HuH-7 (cell line): ENCODE measurements around the gene FGF12.

Experiments used
- DNase-seq: peaks from one replicate; pipeline ENCODE4 v3.0.0; 2011; ENCODE audit warnings: low spot score

The FGF12 gene

DNA sequence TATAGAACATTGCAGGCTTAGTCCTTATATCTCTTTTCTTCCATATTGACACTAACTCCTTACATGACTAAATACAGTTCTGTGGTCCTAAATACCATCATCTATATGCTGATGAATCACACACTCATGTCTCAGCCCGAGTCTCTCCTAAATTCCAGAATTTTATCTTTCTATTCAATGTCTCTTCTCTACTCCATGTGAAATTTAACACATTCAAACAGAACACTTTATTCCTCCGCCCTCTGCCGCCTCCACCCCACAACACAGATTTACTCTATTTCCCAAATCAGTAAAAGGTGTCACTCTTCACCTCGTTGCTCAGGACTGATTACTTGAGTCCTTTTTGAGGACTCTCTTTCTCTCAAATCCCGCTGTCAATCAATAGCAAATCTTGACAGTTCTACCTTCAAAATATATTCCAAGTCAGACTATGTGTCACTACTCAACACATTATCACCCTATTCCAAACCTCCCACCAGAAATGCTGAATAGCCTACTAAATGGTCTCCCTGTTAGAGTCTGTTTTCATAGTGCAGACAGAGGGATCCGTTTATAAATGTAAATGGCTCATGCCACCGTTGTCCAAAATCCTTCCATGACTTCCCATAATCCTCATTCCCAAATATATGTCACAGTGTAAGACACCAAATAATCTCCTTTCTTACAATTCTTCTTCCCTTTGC lies 230.3 kb downstream of the FGF12 start:
- no peak for DNase-seq

DNA sequence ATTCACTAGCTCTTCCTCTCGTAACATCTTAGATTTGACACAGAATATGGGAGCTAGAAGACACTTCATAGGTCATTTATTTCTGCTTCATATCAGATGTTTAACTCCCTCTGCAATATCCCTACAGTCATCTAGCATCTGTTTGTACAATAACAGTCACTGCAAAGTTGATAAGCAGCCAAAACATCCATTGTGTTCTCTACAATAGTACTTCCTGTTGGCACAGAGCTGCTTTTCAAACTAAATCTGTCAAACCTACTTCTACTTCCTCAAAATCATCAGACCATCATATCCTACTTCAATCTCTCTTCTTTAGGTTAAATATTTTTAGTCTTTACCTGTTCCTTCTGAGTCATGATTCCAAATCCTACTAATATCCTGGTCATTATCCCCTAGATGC lies 233.2 kb downstream of the FGF12 start:
- DNase-seq, result no peak

DNA sequence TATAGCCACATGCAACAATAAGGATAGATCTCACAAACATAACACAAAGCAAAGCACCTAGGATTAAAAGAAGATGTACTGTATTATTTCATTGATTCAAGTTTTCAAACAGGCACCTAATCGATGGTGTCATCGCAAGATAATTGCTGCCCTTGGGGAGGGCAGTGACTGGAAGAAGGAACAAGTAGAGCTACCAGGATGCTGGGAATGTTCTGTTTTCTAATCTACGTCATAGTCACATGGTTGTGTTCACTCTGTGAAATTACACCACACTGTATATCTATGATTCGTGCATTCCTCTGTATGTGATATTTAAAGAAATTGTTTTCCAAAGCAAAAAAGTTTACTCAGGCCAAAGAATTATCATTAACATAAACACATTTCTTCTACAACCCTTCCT lies 236.6 kb downstream of the FGF12 start:
- no peak for DNase-seq

DNA sequence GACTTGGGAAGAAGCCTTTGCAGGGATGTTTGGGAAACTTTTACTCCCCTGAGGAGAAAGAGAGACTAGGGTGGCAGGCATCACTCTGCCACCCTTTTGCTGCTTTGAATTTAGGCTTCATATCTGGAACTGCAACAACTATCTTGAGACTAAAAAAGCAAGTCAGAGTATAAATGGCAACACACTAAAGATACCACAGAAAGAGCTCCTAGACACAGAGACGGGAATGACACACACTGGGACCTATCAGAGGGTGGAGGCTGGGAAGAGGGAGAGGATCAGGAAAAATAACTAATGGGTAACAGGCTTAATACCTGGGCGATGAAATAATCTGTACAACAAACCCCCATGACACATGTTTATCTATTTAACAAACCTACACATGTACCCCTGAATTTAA lies 237.8 kb downstream of the FGF12 start:
- DNase-seq, result no peak

DNA sequence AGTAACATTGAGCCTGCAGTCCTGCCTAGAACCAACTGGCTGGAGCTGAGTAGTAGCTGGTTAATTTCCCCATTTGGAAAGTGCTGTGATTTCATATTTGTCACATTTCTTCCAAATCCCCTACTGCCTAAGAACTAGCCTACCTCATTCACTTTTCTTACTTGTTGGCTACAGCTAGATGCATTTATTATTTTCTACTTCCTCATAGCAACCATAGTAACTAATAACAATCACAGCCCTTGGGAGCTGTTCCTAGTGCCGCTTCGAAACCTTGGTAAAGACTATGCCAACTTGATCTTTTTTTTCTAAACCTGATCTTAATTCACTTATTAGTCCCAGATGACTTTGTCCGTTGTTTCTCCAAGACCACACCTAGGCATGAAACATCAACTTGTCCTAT lies 240.3 kb downstream of the FGF12 start:
- DNase-seq, result no peak

DNA sequence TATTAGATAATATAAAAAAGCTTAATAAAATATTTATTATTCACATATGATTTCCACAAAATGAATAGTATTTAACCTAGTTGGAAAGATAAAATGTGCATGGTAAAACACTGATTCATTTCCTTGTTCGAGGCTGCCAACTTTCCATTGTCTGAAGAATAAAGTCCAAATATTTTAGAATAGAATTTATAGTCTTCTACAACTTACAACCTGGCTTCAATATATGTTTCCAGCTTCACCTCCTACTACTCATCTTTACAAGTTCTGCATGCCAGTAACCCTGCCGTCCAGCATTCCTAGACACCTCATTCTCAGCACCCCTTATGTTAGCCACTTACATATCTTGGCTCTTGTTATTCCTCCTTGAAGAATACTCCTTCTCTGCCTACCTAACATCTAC lies 244.5 kb downstream of the FGF12 start:
- DNase-seq, result no peak

DNA sequence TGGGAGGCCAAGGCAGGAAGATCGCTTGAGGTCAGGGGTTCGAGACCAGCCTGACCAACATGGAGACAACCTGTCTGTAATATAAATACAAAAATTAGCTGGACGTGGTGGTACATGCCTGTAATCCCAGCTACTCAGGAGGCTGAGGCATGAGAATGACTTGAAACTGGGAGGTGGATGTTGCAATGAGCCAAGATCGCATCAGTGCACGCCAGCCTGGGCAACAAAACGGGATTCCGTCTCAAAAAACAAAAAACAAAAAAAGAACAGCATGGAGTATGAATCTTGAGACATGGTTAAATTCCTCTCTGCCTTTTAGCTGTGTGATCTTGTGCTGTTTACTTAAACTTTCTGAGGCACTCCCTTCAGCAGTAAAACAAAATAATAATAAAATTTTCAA lies 244.9 kb downstream of the FGF12 start:
- DNase-seq, result no peak

DNA sequence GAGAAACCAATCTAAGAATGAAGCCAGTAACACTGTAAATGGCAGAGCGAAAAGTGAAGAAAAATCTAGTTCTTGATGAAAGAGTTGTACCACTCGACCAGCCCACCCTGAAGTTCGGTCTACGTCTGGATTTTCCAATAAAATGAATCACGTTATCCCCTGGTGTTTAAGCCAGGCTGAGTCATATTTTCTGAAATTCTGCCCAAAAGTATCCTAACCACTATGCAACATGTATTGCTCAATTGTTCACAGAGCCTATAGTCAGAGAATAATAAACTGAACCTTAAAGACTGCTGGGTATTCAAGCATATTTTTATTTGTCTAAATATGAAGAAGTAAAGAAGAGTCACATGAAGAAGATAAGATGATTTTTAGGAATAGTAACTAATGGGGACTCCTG lies 245.7 kb downstream of the FGF12 start:
- DNase-seq, result no peak

DNA sequence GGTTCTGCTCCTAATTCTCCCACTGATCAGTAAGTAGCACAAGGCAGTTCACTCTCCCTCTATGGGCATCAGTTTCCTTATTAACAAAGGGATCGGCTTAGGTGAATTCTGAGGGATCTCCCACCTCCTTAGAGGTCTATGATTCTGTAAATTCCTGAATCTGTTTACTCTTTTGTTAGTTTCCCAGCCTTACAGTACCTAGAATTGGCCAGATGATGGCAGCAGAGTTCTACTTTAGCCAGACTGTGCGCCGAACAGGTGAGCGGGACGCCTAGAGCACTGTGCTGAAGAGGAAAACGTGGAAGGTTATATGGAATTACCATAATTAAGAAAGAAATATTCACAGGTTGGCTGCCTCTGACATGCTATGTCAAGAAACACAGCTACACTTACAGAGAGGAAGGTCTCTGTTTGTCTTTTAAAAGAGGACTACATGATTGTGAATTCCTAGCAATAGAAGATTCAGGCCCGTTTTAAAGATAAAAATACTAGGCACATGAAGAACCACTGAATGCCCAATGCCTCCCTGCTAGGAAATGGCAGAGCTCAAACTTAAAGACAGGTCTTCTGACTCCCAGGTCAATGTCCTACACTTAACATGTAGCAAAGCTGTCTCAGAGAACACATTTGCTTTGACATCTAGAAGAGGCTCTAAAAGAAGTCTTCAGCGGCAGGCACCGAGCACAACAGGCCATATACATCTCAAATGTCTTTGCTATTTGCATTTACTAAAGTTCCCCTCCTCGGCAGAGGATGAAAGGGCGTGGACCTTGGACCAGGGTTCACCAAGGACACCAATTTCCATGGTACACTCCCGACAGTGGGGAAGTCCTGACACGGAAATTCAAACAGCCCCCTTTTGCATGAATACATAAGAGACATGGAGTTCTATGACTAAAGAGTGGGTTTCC lies 259.9 kb downstream of the FGF12 start:
- DNase-seq, result peak; percentile 25

DNA sequence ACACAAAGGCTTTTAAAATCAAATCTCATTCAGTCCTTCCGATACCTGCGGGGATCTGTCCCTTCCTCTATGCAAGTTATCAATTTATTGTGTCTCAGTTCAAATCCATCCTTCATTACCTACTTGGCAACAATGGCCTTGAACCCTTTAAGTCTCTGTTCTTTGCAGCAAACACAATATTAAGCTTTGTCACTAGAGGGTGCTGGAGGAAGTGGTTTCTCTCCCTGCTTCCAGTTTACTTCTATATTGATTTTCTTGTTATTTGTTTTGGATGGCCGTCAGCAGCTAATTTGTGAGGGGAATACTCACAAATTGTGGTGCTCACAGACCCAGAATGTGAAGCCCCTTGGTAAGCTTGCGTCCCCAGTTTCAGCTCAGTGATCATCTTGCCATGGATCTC lies 278.3 kb downstream of the FGF12 start:
- peak; percentile 28 for DNase-seq

DNA sequence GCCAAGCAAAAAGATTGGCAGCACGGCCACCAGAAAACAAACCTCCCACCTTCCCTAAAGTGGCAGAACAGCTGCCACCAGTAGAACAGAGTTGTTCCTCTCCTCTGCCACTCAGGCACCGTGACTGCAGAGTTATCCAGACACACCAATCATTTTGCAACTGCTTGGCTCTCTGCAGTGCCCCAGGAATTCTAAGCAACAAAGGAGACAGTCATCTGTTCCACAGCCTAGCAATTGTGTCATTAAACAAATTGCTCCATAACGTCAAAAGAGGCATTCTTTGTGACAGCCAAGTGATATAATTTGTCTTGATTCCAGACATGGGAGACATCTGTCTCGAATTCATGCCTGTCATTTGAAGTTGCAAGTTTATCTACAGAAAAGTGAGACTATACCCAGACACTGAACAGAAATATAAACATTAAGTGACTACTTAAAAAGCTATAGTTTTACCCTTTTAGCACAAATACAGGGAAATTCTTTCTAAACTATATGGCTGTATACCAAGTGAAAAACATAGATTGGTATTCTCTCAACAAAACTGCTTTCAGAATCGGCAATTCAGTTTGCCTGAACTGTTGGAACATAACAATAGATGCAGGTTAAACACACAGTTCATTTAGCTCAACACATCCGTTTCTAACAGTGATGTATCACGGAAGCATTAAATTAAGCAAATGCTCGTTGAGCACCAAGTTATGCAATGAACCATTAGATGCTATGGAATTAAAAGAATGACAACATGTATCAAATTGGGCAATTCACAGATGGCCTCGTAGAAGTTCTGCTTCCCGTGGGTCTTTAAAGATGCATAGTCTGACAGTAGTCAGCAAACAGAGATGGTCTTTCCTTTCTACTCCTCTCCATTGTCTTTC lies 281.3 kb downstream of the FGF12 start:
- no peak for DNase-seq

DNA sequence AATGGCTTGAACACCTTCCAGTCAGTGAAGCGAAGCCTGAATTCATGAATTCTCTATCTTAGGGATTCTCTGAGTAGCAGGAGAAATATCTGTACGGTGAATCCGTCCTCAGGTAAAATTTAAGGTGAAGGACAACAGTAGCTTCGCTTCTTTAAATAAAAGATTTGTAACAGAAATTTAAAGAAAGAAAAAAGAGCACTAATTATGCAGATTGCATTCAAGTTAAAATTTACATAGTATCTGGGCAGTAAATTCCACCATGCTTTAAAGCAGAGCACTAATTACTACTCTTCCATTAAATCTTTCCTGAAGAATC lies 282.6 kb downstream of the FGF12 start:
- no peak for DNase-seq

DNA sequence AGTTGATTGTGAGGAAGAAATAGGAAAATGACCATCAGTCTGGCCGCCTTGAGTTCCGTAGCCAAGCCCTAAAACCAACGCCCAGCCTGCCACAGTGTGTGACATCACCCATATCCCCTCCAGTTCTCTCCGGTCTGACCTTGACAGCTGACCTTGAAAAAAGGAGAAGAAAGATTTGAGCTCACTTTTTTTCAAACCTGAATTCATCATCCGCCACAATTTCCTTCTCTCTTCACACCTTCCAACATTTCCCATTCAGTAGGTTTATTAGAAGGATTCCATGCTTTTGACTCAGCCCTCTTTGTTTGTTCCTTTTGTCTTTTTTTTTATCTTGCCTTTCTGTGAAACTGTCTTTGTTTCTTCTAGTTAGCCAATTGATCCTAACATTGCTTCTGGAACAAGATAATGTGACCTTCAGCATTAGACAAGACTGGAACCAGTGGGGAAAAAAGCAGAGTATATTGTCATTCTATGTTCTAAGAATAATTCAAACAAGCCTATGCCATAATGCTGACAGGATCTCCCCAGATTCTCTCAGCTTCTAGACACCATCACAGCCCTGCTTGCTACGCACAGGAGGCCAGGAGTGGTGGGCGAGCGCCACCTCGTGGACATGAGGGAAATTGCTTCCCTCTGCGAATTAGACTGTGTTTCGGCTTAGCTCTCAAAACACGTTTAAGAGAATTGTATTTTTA lies 283.1 kb downstream of the FGF12 start:
- peak; percentile 59 for DNase-seq

DNA sequence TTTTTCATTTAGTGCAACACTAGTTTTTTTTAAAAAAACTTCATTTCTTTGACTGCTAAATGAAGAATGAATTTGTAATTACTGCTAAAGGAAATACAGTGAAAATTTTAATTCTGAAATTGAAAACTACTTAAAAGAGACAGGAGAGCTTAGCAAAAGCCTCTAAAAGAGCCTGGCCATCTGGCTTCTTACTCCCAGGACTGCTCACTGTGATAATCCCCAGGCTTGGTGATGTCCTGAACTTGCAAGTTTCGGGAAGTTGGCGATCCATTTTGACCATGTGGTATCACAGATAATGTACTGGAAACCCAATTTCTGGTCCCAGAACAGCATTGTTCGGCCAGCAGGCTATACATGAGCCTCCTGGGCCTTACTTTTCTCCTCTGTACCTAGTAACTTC lies 292.1 kb downstream of the FGF12 start:
- no peak for DNase-seq

DNA sequence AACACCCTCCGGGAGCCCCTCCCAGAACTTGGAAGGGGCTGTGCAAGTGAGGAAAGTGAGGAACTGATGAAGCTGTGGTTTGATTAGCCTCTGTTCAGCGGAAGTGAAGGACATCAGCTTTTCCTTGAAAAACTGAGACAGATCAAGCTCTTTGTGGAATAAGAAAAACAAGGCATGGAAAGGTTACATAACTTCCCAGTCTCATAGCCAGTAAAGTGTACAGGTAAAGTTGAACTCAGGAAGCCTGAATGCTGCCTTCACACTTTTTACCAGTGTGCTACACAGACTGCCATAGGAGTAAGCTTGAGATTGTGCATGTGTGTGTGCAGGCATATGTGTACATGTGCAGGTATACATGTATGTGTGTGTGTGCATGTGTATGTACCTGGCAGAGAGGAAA lies 293.2 kb downstream of the FGF12 start:
- no peak for DNase-seq

DNA sequence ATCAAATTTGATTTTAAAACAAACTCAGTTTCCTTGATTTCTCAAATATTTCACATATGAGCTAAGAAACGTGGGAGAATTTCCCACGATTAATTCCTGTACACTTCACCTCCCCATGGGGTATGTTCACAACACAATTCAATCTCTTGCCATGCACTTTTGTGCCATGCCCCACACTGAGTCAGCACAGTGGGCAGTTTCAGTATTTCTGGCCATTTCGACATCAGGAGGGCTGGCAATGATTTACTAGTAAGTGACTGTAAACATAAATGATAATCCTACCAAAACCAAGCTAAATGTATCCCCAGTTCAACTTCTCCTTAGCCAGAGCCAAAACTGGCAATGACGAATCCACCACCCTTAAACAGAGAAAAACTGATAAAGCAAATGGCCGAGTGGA lies 293.6 kb downstream of the FGF12 start:
- no peak for DNase-seq

DNA sequence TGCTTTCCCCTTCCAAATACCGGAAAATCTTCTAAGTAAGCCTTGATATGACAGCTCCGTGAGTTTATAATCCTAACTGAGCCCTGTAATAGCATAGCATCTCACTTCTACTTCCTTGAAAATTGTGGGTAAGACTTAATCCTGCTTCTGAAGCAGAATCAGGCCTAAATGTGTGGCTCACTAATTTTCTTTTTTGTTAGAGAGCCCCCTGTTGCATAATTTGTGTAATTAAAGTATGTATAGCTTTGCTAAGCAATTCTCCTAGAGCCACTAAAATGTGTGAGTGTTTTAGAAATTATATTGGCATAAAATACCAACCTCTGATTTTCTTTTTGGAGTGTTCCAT lies 304.4 kb downstream of the FGF12 start:
- DNase-seq, result no peak

DNA sequence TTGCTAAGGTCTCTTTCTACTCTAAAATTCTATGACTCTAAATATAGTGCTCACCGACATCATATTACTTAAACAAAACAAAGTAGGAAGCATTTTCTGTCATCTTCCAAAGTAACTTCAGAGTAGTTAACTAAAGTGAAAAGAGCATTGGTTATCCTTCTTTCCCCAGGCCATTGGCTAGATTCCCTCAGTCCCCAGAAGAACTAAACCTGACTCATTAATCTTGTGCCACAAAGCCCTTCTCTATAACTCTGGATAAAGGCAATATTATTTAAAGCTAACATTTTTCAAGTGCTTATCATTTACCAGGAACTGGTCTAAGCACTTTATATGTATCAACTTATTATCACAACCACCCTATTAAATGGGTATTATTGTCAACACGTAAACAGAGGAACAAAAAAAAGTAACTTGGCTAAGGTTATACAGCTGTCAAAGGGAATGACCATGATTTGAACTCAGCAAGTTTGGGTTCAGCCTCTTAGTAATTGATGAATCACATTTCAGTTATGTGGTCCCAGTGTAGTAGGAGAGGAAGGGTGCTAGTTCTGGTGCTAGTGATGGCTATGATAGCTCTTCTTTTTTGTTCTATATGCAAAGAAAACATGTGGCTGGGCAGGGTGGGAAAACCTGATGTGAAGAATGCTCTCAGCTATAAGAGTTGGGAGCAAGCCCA lies 304.9 kb downstream of the FGF12 start:
- DNase-seq, result no peak

DNA sequence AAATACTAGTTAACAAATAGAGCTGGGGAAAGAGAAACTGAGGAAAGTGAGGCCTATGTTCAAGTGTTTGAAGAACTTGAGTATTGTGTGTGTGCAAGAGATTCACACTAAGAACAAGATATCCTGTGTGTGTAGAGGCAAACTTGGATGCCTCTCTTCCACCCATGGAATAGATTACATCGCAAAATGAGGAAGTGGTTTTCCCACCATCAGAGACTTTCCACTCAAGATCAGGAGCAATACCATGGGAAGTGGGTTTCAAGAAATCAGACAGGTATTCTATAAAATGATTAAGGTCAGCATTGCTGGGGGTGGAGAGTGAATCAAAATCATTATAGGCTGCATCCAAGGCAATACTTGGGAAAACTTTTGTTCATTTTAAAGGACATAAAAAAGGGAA lies 308.0 kb downstream of the FGF12 start:
- DNase-seq, result no peak

DNA sequence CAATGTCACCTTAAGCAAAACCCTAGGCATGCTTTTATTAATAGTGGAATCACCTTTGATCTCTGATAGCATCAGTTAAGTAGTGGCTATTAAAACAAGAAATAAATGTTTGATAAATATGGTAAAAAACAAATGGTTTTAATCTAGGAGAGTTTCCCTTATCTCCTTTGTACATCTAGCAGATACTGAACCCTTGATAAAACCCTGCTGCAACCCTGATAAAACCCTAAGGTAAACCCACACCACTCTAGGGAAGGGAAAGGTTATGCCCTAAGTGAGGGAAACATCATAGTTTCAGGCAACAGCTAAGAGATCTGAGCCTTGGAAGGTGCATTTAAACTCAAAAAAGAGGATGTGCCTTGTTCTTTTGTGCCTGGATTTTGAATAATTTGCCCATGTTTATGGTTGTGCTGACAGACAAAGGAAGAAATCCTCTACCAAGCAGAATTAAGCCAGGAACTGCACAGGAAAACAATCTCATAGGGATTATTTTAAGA lies 309.7 kb downstream of the FGF12 start:
- DNase-seq, result no peak

DNA sequence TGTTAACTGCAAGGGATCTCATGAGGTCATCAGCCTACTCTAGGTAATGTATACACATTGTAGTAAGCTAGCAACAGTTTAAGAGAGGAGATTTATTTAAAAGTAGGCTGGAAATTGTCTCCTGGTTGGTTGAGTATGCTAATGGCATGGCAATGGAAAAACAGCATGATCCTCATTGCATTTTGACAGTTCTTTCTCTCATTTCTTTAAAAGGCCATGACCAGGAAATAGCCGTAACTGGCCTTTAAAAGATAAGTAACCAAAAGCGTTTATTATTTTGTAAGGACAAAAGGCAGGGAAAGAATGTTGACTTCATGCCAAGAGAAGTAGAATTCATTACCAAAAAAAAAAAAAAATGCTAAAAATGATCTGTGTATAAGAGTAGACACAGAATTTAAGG lies 310.3 kb downstream of the FGF12 start:
- no peak for DNase-seq

DNA sequence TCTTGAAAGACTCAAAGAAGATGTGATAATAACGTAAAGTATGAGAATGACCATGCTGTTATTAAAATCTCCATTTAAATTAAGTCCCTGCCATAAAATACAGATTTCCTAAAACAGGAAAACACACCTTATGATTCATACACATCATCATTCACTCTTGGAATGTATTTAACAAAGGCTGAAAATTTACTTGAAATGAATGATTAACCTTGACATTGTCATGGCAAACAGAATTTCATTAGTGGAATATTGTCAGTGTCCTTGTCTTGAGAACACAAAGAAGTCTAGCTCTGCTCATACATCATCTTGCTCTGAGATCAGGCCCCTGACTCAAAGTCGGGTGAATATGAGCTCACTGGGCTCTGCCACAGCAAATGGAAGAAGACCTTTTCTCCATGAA lies 313.9 kb downstream of the FGF12 start:
- DNase-seq, result no peak
